ENCODE results near the gene TIMM50. TPM values are rescaled to one million over a fixed set of nuclear protein-coding genes. Genes with fewer than 3 reads are reported as not detected.

The TIMM50 gene
- total and polyA plus RNA-seq, 2 of the 8 experiments (the other 6 are each of a cell fraction or from before 2014, with no cell fraction given): 155 to 187 TPM

DNA sequence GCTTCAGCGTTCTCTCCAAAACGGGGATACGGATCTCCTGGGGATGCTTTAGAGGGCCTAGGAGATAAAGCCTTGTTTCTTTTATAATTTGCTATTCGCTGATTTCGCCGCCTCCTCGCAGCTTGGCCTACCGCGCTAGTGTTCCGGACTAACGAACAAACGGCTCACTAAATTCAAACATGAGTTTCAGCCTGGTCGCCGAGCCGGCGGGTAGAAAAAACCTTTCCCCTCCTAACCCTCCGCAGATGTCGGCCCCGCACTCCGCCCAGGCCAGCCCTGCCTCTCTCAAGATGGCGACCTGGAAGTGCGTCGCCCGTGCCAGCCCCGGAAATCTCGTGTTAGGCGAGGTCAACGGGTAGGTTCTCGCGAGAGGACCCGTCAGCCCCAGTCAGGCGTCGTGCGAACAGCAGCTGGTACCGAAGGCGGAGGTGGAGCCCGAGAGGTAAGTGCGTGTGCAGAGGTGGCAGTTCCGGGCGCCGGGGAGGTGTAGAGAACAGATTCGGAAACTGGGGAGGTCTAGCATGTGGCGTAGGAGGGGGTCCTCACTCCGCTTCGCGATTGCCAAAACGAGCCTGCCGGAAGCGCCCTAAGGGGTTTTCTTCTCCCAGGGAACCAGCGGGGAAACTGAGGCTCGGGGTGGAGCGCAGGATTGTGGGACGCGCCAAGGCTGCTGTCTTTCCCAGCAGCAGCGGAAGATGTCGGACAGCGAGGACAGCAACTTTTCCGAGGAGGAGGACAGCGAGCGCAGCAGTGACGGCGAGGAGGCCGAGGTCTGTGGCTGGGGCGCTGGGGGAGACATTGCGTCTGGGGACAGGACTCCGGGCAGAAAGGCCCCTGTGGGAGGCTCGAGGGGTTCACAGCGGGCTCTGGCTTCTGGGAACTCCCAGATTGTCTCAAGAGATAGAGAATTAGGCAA is 35.2 kb upstream of the TIMM50 start, which contains the start of gene SUPT5H (continued):
- TF ChIP-seq CHD2 (IDR thresholded peaks at IDR 0.05; ENCODE audit: low read length) (peak; percentile 100), POLR2AphosphoS5 (IDR thresholded peaks at IDR 0.05; ENCODE audit: low read depth, low read length) (peak; percentile 92), PHF8 (conservative IDR thresholded peaks at IDR 0.05; ENCODE audit: low read depth, low read length) (peak; percentile 72), YY1 (IDR thresholded peaks at IDR 0.05; ENCODE audit: low read depth, low read length) (peak; percentile 99), TCF12 (IDR thresholded peaks at IDR 0.05; ENCODE audit: low read depth, low read length) (no peak), RXRA (IDR thresholded peaks at IDR 0.05; ENCODE audit: insufficient read depth, low read depth, low read length) (no peak), KDM4A (IDR thresholded peaks at IDR 0.05; ENCODE audit: low read depth, low read length, severe bottlenecking) (peak; percentile 98), CREB1 (IDR thresholded peaks at IDR 0.05) (peak; percentile 85), RFX5 (IDR thresholded peaks at IDR 0.05; ENCODE audit: borderline replicate concordance, low read depth, low read length) (no peak), POLR2A (IDR thresholded peaks at IDR 0.05; ENCODE audit: control extremely low read depth in 1 of 2, low read depth in 2 of 2, low read length in 2 of 2) (peak; percentile 87 to 89), SIN3A (conservative IDR thresholded peaks at IDR 0.05 in 1 of 2, IDR thresholded peaks at IDR 0.05 in 1 of 2; ENCODE audit: low read depth in 1 of 2, low read length in 2 of 2) (peak; percentile 79 to 84), SAP30 (IDR thresholded peaks at IDR 0.05; ENCODE audit: insufficient read depth, insufficient replicate concordance, low read length) (peak; percentile 78), HDAC6 (IDR thresholded peaks at IDR 0.05; ENCODE audit: low read depth, low read length) (no peak), TBP (IDR thresholded peaks at IDR 0.05; ENCODE audit: low read depth, low read length) (peak; percentile 87), CHD1 (IDR thresholded peaks at IDR 0.05; ENCODE audit: low read depth, low read length) (0 out of 2 replicates have a peak, but pooled peaks have one; percentile 49)
- TF ChIP-seq, protein P1, sequence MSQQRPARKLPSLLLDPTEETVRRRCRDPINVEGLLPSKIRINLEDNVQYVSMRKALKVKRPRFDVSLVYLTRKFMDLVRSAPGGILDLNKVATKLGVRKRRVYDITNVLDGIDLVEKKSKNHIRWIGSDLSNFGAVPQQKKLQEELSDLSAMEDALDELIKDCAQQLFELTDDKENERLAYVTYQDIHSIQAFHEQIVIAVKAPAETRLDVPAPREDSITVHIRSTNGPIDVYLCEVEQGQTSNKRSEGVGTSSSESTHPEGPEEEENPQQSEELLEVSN (IDR thresholded peaks at IDR 0.05): peak; percentile 85

Data from H1 (cell line).